AG08395 (cell line): Measurements from ENCODE around the gene ZNF277.

Experiments used
- DNase-seq: peaks from one replicate; pipeline ENCODE4 v3.0.0; 2012; ENCODE audit warnings: mixed read lengths, low spot score

The ZNF277 gene

GRCh38 chr7:112206238-112206990, at the start of gene ZNF277, which contains the start of gene DOCK4:
Gene ZNF277 (plus strand): TSS chr7:112206695. CDS start chr7:112206717, 22 bp downstream.
Gene DOCK4 (minus strand): TSS chr7:112206399. CDS start chr7:112206138, 261 bp downstream.
- DNase-seq, result peak; percentile 97

- peak; percentile 33 for DNase-seq
These were observed 49.4 kb upstream of the ZNF277 start for GRCh38 chr7:112157072-112157471.

GRCh38 chr7:112159351-112159750, 47.1 kb upstream of the ZNF277 start:
- DNase-seq, result no peak

GRCh38 chr7:112160130-112160770, 46.2 kb upstream of the ZNF277 start:
- no peak for DNase-seq

- DNase-seq, result no peak
These were observed 45.7 kb upstream of the ZNF277 start for GRCh38 chr7:112160771-112161150.

- no peak for DNase-seq
These were observed 45.0 kb upstream of the ZNF277 start for GRCh38 chr7:112161253-112162141.

- no peak for DNase-seq
These were observed 44.2 kb upstream of the ZNF277 start for GRCh38 chr7:112162142-112162766.

GRCh38 chr7:112162784-112163506, 43.5 kb upstream of the ZNF277 start:
- no peak for DNase-seq

GRCh38 chr7:112167147-112167546, 39.3 kb upstream of the ZNF277 start:
- DNase-seq, result no peak

- no peak for DNase-seq
These were observed 37.6 kb upstream of the ZNF277 start for GRCh38 chr7:112168915-112169314.

- DNase-seq, result no peak
These were observed 34.8 kb upstream of the ZNF277 start for GRCh38 chr7:112171673-112172072.

GRCh38 chr7:112172870-112173567, 33.5 kb upstream of the ZNF277 start:
- DNase-seq, result peak; percentile 7

- no peak for DNase-seq
These were observed 33.0 kb upstream of the ZNF277 start for GRCh38 chr7:112173568-112173905.

- no peak for DNase-seq
These were observed 32.3 kb upstream of the ZNF277 start for GRCh38 chr7:112174192-112174591.

- DNase-seq, result no peak
These were observed 30.3 kb upstream of the ZNF277 start for GRCh38 chr7:112176241-112176640.

- DNase-seq, result no peak
These were observed 29.6 kb upstream of the ZNF277 start for GRCh38 chr7:112176693-112177415.

- DNase-seq, result no peak
These were observed 26.3 kb upstream of the ZNF277 start for GRCh38 chr7:112180223-112180622.

GRCh38 chr7:112182749-112183148, 23.7 kb upstream of the ZNF277 start:
- DNase-seq, result no peak

- DNase-seq, result no peak
These were observed 23.2 kb upstream of the ZNF277 start for GRCh38 chr7:112183266-112183665.

GRCh38 chr7:112184455-112184854, 22.0 kb upstream of the ZNF277 start:
- DNase-seq, result no peak
